MM.1S (cell line): Measurements from ENCODE around the gene DUSP8.

Source experiments
- DNase-seq: peaks from one replicate; pipeline ENCODE4 v3.0.0-alpha.2; 2015
- H2AFZ ChIP-seq: fragments of 300-600 bp; sonication (generic); 2 replicates; pipeline ENCODE4 v1.6.0; 2016; ENCODE audit warnings: antibody characterized with exemption, low read length
- H3F3A ChIP-seq: fragments of 300-600 bp; sonication (generic); 2 replicates; pipeline ENCODE4 v1.6.1; 2016; ENCODE audit warnings: mild to moderate bottlenecking, antibody characterized with exemption, low read length, moderate library complexity, mixed read lengths; ENCODE audit not compliant: insufficient read depth
- H3K27ac ChIP-seq: fragments of 300-600 bp; sonication (generic); 2 replicates; pipeline ENCODE4 v1.5.1; 2016; ENCODE audit warnings: mild to moderate bottlenecking, low read length
- H3K27me3 ChIP-seq: fragments of 300-600 bp; sonication (generic); replicated peaks from 2 replicates; pipeline ENCODE4 v1.6.0; 2016; ENCODE audit warnings: low read length; ENCODE audit not compliant: insufficient read depth
- H3K36me3 ChIP-seq: fragments of 300-600 bp; sonication (generic); replicated peaks from 2 replicates; pipeline ENCODE4 v1.6.1; 2016; ENCODE audit warnings: mild to moderate bottlenecking, low read length, mixed read lengths; ENCODE audit not compliant: insufficient read depth
- H3K4me1 ChIP-seq: fragments of 300-600 bp; sonication (generic); 2 replicates; pipeline ENCODE4 v1.6.1; 2016; ENCODE audit warnings: low read length, mixed read lengths
- H3K4me2 ChIP-seq: fragments of 300-600 bp; sonication (generic); 2 replicates; pipeline ENCODE4 v1.6.0; 2016; ENCODE audit warnings: low read depth, low read length
- H3K4me3 ChIP-seq: fragments of 300-600 bp; sonication (generic); 2 replicates; pipeline ENCODE4 v1.5.1; 2016; ENCODE audit warnings: low read length, mixed read lengths
- H3K79me2 ChIP-seq: fragments of 300-600 bp; sonication (generic); 2 replicates; pipeline ENCODE4 v1.6.1; 2016; ENCODE audit warnings: mixed run types, low read length, mixed read lengths
- H3K9ac ChIP-seq: fragments of 300-600 bp; sonication (generic); 2 replicates; pipeline ENCODE4 v1.6.1; 2016; ENCODE audit warnings: low read length, mixed read lengths
- H3K9me2 ChIP-seq: fragments of 300-600 bp; sonication (generic); replicated peaks from 2 replicates; pipeline ENCODE4 v1.6.1; 2016; ENCODE audit warnings: mild to moderate bottlenecking, low read length, mixed read lengths; ENCODE audit not compliant: insufficient read depth
- H3K9me3 ChIP-seq: fragments of 300-600 bp; sonication (generic); replicated peaks from 2 replicates; pipeline ENCODE4 v1.6.1; 2016; ENCODE audit warnings: mild to moderate bottlenecking, low read length, mixed read lengths; ENCODE audit not compliant: insufficient read depth
- H4K20me1 ChIP-seq: fragments of 300-600 bp; sonication (generic); 2 replicates; pipeline ENCODE4 v1.6.1; 2016; ENCODE audit warnings: mild to moderate bottlenecking, low read length, moderate library complexity, mixed read lengths; ENCODE audit not compliant: insufficient read depth
- CTCF ChIP-seq: fragments of 300-600 bp; sonication (generic); IDR thresholded peaks from 2 replicates; pipeline ENCODE4 v1.5.1; 2016; ENCODE audit warnings: antibody characterized with exemption, low read length, mixed read lengths
- EZH2 ChIP-seq: fragments of 300-600 bp; sonication (generic); optimal IDR thresholded peaks from 2 replicates; pipeline ENCODE3; 2017; ENCODE audit warnings: low read depth, mild to moderate bottlenecking, antibody characterized with exemption, low read length, mixed read lengths
- EZH2phosphoT487 ChIP-seq: fragments of 300-600 bp; sonication (generic); IDR thresholded peaks from 2 replicates; pipeline ENCODE4 v1.6.1; 2018; ENCODE audit warnings: antibody characterized with exemption, low read length

The DUSP8 gene

GRCh38 chr11:1547467-1548098, 24.5 kb downstream of the DUSP8 start:
- Histone ChIP-seq H3K4me2 (peak overlapping the region; percentile 68), H3K9me2 (no peaks in the 10 kb centered on the region), H2AFZ (no peak overlapping the region), H3F3A (no peaks in the 10 kb centered on the region), H3K79me2 (no peaks in the 10 kb centered on the region), H3K9me3 (no peaks in the 10 kb centered on the region), H3K4me3 (peak overlapping the region; percentile 46; the same call in 1 of the 2 replicates), H3K4me1 (peaks cover 7% of the 10 kb centered on the region; the same call in 1 of the 2 replicates), H3K36me3 (no peaks in the 10 kb centered on the region), H3K9ac (no peak overlapping the region; the same call in 1 of the 2 replicates), H4K20me1 (no peaks in the 10 kb centered on the region), H3K27me3 (peaks cover 62% of the 10 kb centered on the region), H3K27ac (no peak overlapping the region)
- TF ChIP-seq EZH2: peak; percentile 54
- no peak for TF ChIP-seq CTCF
- peak; percentile 42; the same call in 1 of the 2 replicates for TF ChIP-seq EZH2phosphoT487
- DNase-seq: no peak

GRCh38 chr11:1546536-1547466, 25.3 kb downstream of the DUSP8 start:
- H3K27me3 ChIP-seq: peaks cover 65% of the 10 kb centered on the region
- H2AFZ ChIP-seq: no peak overlapping the region
- H4K20me1 ChIP-seq: no peaks in the 10 kb centered on the region
- peak; percentile 61 for TF ChIP-seq CTCF
- no peak for TF ChIP-seq EZH2phosphoT487
- no peak for TF ChIP-seq EZH2
- no peaks in the 10 kb centered on the region for H3K79me2 ChIP-seq
- H3K4me2 ChIP-seq: peak overlapping the region; percentile 68
- H3K9me3 ChIP-seq: no peaks in the 10 kb centered on the region
- DNase-seq: peak; percentile 33
- H3K4me3 ChIP-seq: peak overlapping the region; percentile 46
- no peaks in the 10 kb centered on the region for H3K9me2 ChIP-seq
- no peaks in the 10 kb centered on the region for H3F3A ChIP-seq
- no peaks in the 10 kb centered on the region for H3K36me3 ChIP-seq
- H3K4me1 ChIP-seq: peaks cover 7% of the 10 kb centered on the region; the same call in 1 of the 2 replicates
- H3K27ac ChIP-seq: no peak overlapping the region
- no peak overlapping the region for H3K9ac ChIP-seq

DNA sequence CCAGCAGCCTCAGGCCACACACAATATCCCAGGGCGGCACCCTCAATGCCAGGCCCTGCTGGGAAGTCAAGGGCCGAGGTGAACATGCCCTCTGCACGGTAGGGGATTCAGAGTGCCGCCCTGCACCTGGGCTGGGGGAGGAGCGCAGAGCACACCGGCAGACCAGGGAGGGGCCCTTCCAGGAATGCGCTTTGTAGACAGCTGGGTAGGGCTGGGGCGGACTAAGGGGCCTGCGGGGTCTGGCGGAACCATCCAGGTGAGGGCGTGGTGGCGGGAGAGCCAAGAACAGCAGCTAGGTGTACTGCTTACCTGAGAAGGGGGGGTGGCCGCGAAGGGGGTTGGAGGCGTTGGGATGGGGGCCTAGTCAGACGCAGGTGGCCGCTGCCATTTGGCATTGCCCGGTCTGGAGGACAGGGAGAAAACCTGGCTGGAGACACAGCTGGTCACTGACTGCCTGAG, 26.0 kb downstream of the DUSP8 start:
- H3K4me1 ChIP-seq: peaks cover 7% of the 10 kb centered on the region; the same call in 1 of the 2 replicates
- no peaks in the 10 kb centered on the region for H3F3A ChIP-seq
- H3K36me3 ChIP-seq: no peaks in the 10 kb centered on the region
- no peak for DNase-seq
- no peaks in the 10 kb centered on the region for H4K20me1 ChIP-seq
- no peak overlapping the region for H2AFZ ChIP-seq
- H3K79me2 ChIP-seq: no peaks in the 10 kb centered on the region
- no peak overlapping the region for H3K9ac ChIP-seq
- no peak overlapping the region for H3K27ac ChIP-seq
- H3K9me3 ChIP-seq: no peaks in the 10 kb centered on the region
- no peak overlapping the region for H3K4me3 ChIP-seq
- TF ChIP-seq EZH2phosphoT487 (no peak), CTCF (no peak), EZH2 (no peak)
- H3K4me2 ChIP-seq: peak overlapping the region; percentile 68; the same call in 1 of the 2 replicates
- peaks cover 72% of the 10 kb centered on the region for H3K27me3 ChIP-seq
- no peaks in the 10 kb centered on the region for H3K9me2 ChIP-seq
